Astrocyte (in vitro differentiated cells and primary cell): ENCODE data around the gene ELP4. TPM values are rescaled to one million over a fixed set of nuclear protein-coding genes. Genes with fewer than 3 reads are reported as not detected.

Experiments
- DNase-seq: peaks from one replicate; pipeline ENCODE4 v3.0.0-alpha.2; 2010; ENCODE audit warnings: low read depth
- FAIRE-seq: peaks from 2 replicates; lab custom pipeline; 2011; peaks lifted over from hg19 to GRCh38; lab: Jason Lieb, UNC
- H2AFZ ChIP-seq: 2 replicates; pipeline ENCODE4 v1.6.0; 2012; ENCODE audit warnings: low read depth, low read length, inconsistent platforms
- H3K27ac ChIP-seq: 2 replicates; pipeline ENCODE4 v1.5.1; 2011; ENCODE audit warnings: low read depth, low read length, inconsistent platforms
- H3K27me3 ChIP-seq: 2 replicates; pipeline ENCODE4 v1.6.0; 2011; ENCODE audit warnings: low read length, inconsistent platforms; ENCODE audit not compliant: insufficient read depth
- H3K36me3 ChIP-seq: 2 replicates; pipeline ENCODE4 v1.5.1; 2011; ENCODE audit warnings: low read length, inconsistent platforms; ENCODE audit not compliant: insufficient read depth
- H3K4me1 ChIP-seq: 2 replicates; pipeline ENCODE4 v1.5.1; 2011; ENCODE audit warnings: low read length, inconsistent platforms; ENCODE audit not compliant: insufficient read depth
- H3K4me2 ChIP-seq: 2 replicates; pipeline ENCODE4 v1.6.0; 2012; ENCODE audit warnings: low read length, inconsistent platforms
- H3K4me3 ChIP-seq: 2 replicates; pipeline ENCODE4 v1.5.1; 2011; ENCODE audit warnings: low read depth, mild to moderate bottlenecking, low read length, inconsistent platforms; ENCODE audit not compliant: insufficient read depth
- H3K79me2 ChIP-seq: 2 replicates; pipeline ENCODE4 v1.6.0; 2012; ENCODE audit warnings: mild to moderate bottlenecking, low read length, inconsistent platforms; ENCODE audit not compliant: insufficient read depth
- H3K9ac ChIP-seq: 2 replicates; pipeline ENCODE4 v1.6.0; 2012; ENCODE audit warnings: mild to moderate bottlenecking, low read length, inconsistent platforms
- H3K9me3 ChIP-seq: 2 replicates; pipeline ENCODE4 v1.5.1; 2012; ENCODE audit warnings: low read depth, mild to moderate bottlenecking, low read length, inconsistent platforms; ENCODE audit not compliant: insufficient read depth
- H4K20me1 ChIP-seq: 2 replicates; pipeline ENCODE4 v1.6.0; 2012; ENCODE audit warnings: low read length, inconsistent platforms; ENCODE audit not compliant: insufficient read depth
- H3K27ac Mint-ChIP-seq: one replicate; pipeline ENCODE4 v1.8.0; 2021; ENCODE audit warnings: mild to moderate bottlenecking, mixed read lengths; ENCODE audit not compliant: unreplicated experiment
- H3K27me3 Mint-ChIP-seq: one replicate; pipeline ENCODE4 v1.8.0; 2021; ENCODE audit warnings: low read depth, mixed read lengths; ENCODE audit not compliant: unreplicated experiment
- H3K36me3 Mint-ChIP-seq: one replicate; pipeline ENCODE4 v1.8.0; 2021; ENCODE audit warnings: low read depth, mixed read lengths; ENCODE audit not compliant: unreplicated experiment
- H3K4me1 Mint-ChIP-seq: one replicate; pipeline ENCODE4 v1.8.0; 2021; ENCODE audit warnings: low read depth, mixed read lengths; ENCODE audit not compliant: unreplicated experiment
- H3K4me3 Mint-ChIP-seq: one replicate; pipeline ENCODE4 v1.8.0; 2021; ENCODE audit warnings: mild to moderate bottlenecking, moderate library complexity, mixed read lengths; ENCODE audit not compliant: unreplicated experiment
- H3K9me3 Mint-ChIP-seq: one replicate; pipeline ENCODE4 v1.8.0; 2021; ENCODE audit warnings: mild to moderate bottlenecking, mixed read lengths; ENCODE audit not compliant: unreplicated experiment
- CTCF ChIP-seq: IDR thresholded peaks from 2 replicates; pipeline ENCODE4 v1.5.1; 2011; ENCODE audit warnings: low read depth, mild to moderate bottlenecking, inconsistent platforms, low read length, moderate library complexity; ENCODE audit not compliant: insufficient read depth
- EZH2 ChIP-seq: IDR thresholded peaks from 2 replicates; pipeline ENCODE4 v1.6.1; 2012; ENCODE audit warnings: mild to moderate bottlenecking, low read length, inconsistent platforms; ENCODE audit not compliant: insufficient read depth
- total RNA-seq: library from RNA; stranded (reverse); gene quantifications from 2 replicates; pipeline ENCODE4 v1.2.1, GENCODE V29; 2021

ELP4 gene
- total RNA-seq, 1 donor from 2014 or later, result 12.9 TPM

- Histone ChIP-seq H2AFZ (no peak overlapping the region), H3K27me3 (peaks cover 67% of the 10 kb centered on the region), H3K9me3 (no peaks in the 10 kb centered on the region), H4K20me1 (peaks cover 13% of the 10 kb centered on the region), H3K9ac (peak overlapping the region; percentile 92), H3K4me2 (peak overlapping the region; percentile 99), H3K4me1 (peaks cover 35% of the 10 kb centered on the region), H3K36me3 (peaks cover 2% of the 10 kb centered on the region), H3K27ac (peak overlapping the region; percentile 50), H3K79me2 (peaks cover 85% of the 10 kb centered on the region), H3K4me3 (peak overlapping the region; percentile 47)
- DNase-seq, result peak; percentile 44
- TF ChIP-seq CTCF (no peak), EZH2 (peak; percentile 69)
- peaks cover 83% of the 10 kb centered on the region for H3K27me3 Mint-ChIP-seq
- no peak overlapping the region for H3K4me3 Mint-ChIP-seq
- FAIRE-seq, result no peak
- H3K27ac Mint-ChIP-seq, result peak overlapping the region; percentile 85
- peaks cover 46% of the 10 kb centered on the region for H3K9me3 Mint-ChIP-seq
- H3K4me1 Mint-ChIP-seq, result no peaks in the 10 kb centered on the region
- peaks cover 10% of the 10 kb centered on the region for H3K36me3 Mint-ChIP-seq
Observed at GRCh38 chr11:31802990-31803812, 293.6 kb downstream of the ELP4 start.

GRCh38 chr11:31803813-31804311 is 294.3 kb downstream of the ELP4 start:
- peaks cover 68% of the 10 kb centered on the region for H3K27me3 ChIP-seq
- peak overlapping the region; percentile 85 for H3K27ac Mint-ChIP-seq
- H3K27ac ChIP-seq, result peak overlapping the region; percentile 50
- peaks cover 12% of the 10 kb centered on the region for H3K36me3 Mint-ChIP-seq
- TF ChIP-seq EZH2 (no peak), CTCF (no peak)
- H3K4me1 ChIP-seq, result peaks cover 33% of the 10 kb centered on the region
- H3K79me2 ChIP-seq, result peaks cover 89% of the 10 kb centered on the region
- no peak overlapping the region for H3K4me3 Mint-ChIP-seq
- peaks cover 46% of the 10 kb centered on the region for H3K9me3 Mint-ChIP-seq
- peak overlapping the region; percentile 92 for H3K9ac ChIP-seq
- peak overlapping the region; percentile 47 for H3K4me3 ChIP-seq
- H4K20me1 ChIP-seq, result peaks cover 14% of the 10 kb centered on the region
- H3K36me3 ChIP-seq, result peaks cover 2% of the 10 kb centered on the region
- no peaks in the 10 kb centered on the region for H3K9me3 ChIP-seq
- DNase-seq, result peak; percentile 37
- H3K27me3 Mint-ChIP-seq, result peaks cover 86% of the 10 kb centered on the region
- H2AFZ ChIP-seq, result no peak overlapping the region
- FAIRE-seq, result no peak
- peak overlapping the region; percentile 99 for H3K4me2 ChIP-seq
- H3K4me1 Mint-ChIP-seq, result no peaks in the 10 kb centered on the region
